Measurements from ENCODE around the gene CSF3R.

CSF3R gene

GRCh38 chr1:36482724-36483388 lies at the start of gene CSF3R:
Gene CSF3R, minus strand, starts transcription at chr1:36482913. Its CDS starts 3,417 bp downstream, at chr1:36479496.
- Histone ChIP-seq H3K36me3 (no peaks in the 10 kb centered on the region), H3K4me3 (ENCODE audit: low read depth, low read length) (no peak within 1 kb of the TSS), H3K9me3 (ENCODE audit: severe bottlenecking) (no peaks in the 10 kb centered on the region), H3K27ac (no peak within 1 kb of the TSS), H3K27me3 (ENCODE audit: insufficient read depth, low read depth, severe bottlenecking) (no peaks in the 10 kb centered on the region)
- no peak for DNase-seq
- TF ChIP-seq CTCF (IDR thresholded peaks at IDR 0.05; ENCODE audit: low read depth, low read length), result no peak

GRCh38 chr1:36531833-36532232 lies 49.1 kb upstream of the CSF3R start:
- Histone ChIP-seq H3K4me3 (ENCODE audit: low read depth, low read length) (no peak overlapping the region), H3K27me3 (ENCODE audit: insufficient read depth, low read depth, severe bottlenecking) (no peaks in the 10 kb centered on the region), H3K27ac (no peak overlapping the region), H3K36me3 (no peaks in the 10 kb centered on the region), H3K9me3 (ENCODE audit: severe bottlenecking) (peaks cover 2% of the 10 kb centered on the region)
- no peak for DNase-seq
- TF ChIP-seq CTCF (IDR thresholded peaks at IDR 0.05; ENCODE audit: low read depth, low read length), result no peak

- Histone ChIP-seq H3K27ac (no peak overlapping the region), H3K4me3 (ENCODE audit: low read depth, low read length) (no peak overlapping the region), H3K9me3 (ENCODE audit: severe bottlenecking) (peaks cover 2% of the 10 kb centered on the region), H3K36me3 (no peaks in the 10 kb centered on the region), H3K27me3 (ENCODE audit: insufficient read depth, low read depth, severe bottlenecking) (no peaks in the 10 kb centered on the region)
- no peak for TF ChIP-seq CTCF (IDR thresholded peaks at IDR 0.05; ENCODE audit: low read depth, low read length)
- DNase-seq, result no peak
Observed at GRCh38 chr1:36530791-36531190, 48.1 kb upstream of the CSF3R start.

DNA sequence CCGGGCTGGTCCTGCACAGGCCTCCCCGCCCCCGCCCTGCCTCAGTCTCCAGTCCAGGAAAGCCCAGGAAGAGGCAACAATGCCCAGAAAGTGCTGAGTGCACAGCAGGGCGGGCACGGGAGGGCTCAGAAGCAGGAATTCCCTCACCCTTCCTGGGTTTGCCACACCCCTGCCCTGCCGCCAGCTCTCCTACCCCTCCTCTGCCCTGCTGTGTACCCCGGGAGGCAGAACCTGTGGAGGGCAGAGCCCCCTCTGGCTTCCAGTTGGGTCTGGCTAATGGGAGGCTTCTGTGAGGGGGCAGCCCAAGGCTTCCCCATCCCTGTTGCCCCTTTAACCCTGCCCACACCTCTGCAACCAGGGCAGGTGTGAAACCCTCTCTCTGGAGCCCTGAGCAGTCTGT lies 47.5 kb upstream of the CSF3R start:
- H3K27ac ChIP-seq, result no peak overlapping the region
- H3K9me3 ChIP-seq (ENCODE audit: severe bottlenecking), result peaks cover 2% of the 10 kb centered on the region
- H3K36me3 ChIP-seq, result no peaks in the 10 kb centered on the region
- no peak for TF ChIP-seq CTCF (IDR thresholded peaks at IDR 0.05; ENCODE audit: low read depth, low read length)
- no peaks in the 10 kb centered on the region for H3K27me3 ChIP-seq (ENCODE audit: insufficient read depth, low read depth, severe bottlenecking)
- no peak for DNase-seq
- H3K4me3 ChIP-seq (ENCODE audit: low read depth, low read length), result no peak overlapping the region

- Histone ChIP-seq H3K4me3 (ENCODE audit: low read depth, low read length) (no peak overlapping the region), H3K36me3 (no peaks in the 10 kb centered on the region), H3K9me3 (ENCODE audit: severe bottlenecking) (peaks cover 2% of the 10 kb centered on the region), H3K27ac (no peak overlapping the region), H3K27me3 (ENCODE audit: insufficient read depth, low read depth, severe bottlenecking) (no peaks in the 10 kb centered on the region)
- DNase-seq, result no peak
- TF ChIP-seq CTCF (IDR thresholded peaks at IDR 0.05; ENCODE audit: low read depth, low read length), result no peak
Observed at GRCh38 chr1:36529769-36530260, 47.1 kb upstream of the CSF3R start.

Measured in WERI-Rb-1 (cell line).